Caco-2 (cell line): ENCODE data around the gene PIK3CA. TPM values are rescaled to one million over a fixed set of nuclear protein-coding genes. Genes with fewer than 3 reads are reported as not detected.
A peak's percentile ranks its signal among the peaks of the same experiment; 100 is the strongest.

Source experiments
- BruUV-seq: library from RNA; stranded (reverse); fragments of 400-500 nt; replicated peaks from 2 replicates; lab custom pipeline; 2021; lab: Mats Ljungman, UMichigan
- CTCF ChIA-PET: fragments of 300-600 bp; sonication (Branson Sonifier 250); formaldehyde crosslinking; loops from one replicate; lab custom pipeline; 2022; ENCODE audit warnings: antibody characterized with exemption; lab: Charles Lee
- POLR2A ChIA-PET: fragments of 300-600 bp; sonication (Branson Sonifier 250); formaldehyde crosslinking; loops from one replicate; lab custom pipeline; 2022; ENCODE audit warnings: antibody characterized with exemption; lab: Charles Lee
- DNase-seq, 2 experiments: peaks; one replicate each; pipeline versions ENCODE4 v3.0.0 to v3.0.0-alpha.2; 2020 to 2022
- H3K27me3 ChIP-seq: replicated peaks from 2 replicates; pipeline ENCODE4 v1.6.0; 2011; ENCODE audit warnings: low read length; ENCODE audit not compliant: control insufficient read depth, insufficient read depth
- H3K36me3 ChIP-seq: 2 replicates; pipeline ENCODE4 v1.5.1; 2011; ENCODE audit warnings: low read length; ENCODE audit not compliant: control insufficient read depth, insufficient read depth
- H3K4me1 ChIP-seq: fragments of 250-450 bp; sonication (Bioruptor Pico); 2 replicates; pipeline ENCODE4 v1.5.1; 2020; ENCODE audit warnings: mild to moderate bottlenecking
- H3K4me3 ChIP-seq: 2 replicates; pipeline ENCODE4 v1.5.1; 2011; ENCODE audit warnings: low read depth, mild to moderate bottlenecking, control low read depth, low read length
- H3K9me3 ChIP-seq: fragments of 250-450 bp; sonication (Bioruptor Pico); 2 replicates; pipeline ENCODE4 v1.5.1; 2020; ENCODE audit warnings: mild to moderate bottlenecking, moderate library complexity
- H3K27ac Mint-ChIP-seq: one replicate; pipeline ENCODE4 v1.8.0; 2022; ENCODE audit warnings: mixed read lengths; ENCODE audit not compliant: unreplicated experiment
- H3K27me3 Mint-ChIP-seq: one replicate; pipeline ENCODE4 v1.8.0; 2022; ENCODE audit warnings: mixed read lengths; ENCODE audit not compliant: insufficient read depth, unreplicated experiment
- H3K36me3 Mint-ChIP-seq: one replicate; pipeline ENCODE4 v1.8.0; 2022; ENCODE audit warnings: mild to moderate bottlenecking, mixed read lengths; ENCODE audit not compliant: insufficient read depth, unreplicated experiment
- H3K4me1 Mint-ChIP-seq: one replicate; pipeline ENCODE4 v1.8.0; 2022; ENCODE audit warnings: low read depth, mixed read lengths; ENCODE audit not compliant: unreplicated experiment
- H3K4me3 Mint-ChIP-seq: one replicate; pipeline ENCODE4 v1.8.0; 2022; ENCODE audit warnings: mild to moderate bottlenecking, moderate library complexity, mixed read lengths; ENCODE audit not compliant: unreplicated experiment
- H3K9me3 Mint-ChIP-seq: one replicate; pipeline ENCODE4 v1.8.0; 2022; ENCODE audit warnings: mixed read lengths; ENCODE audit not compliant: unreplicated experiment
- CTCF ChIP-seq, 2 experiments: fragments of 200-600 bp in 1 of 2; IDR thresholded peaks; 1 replicate in 1 of 2; 2 replicates in 1 of 2; pipeline versions ENCODE4 v1.5.1 to v1.8.0; 2011 to 2022; ENCODE audit warnings: antibody characterized with exemption in 1 of 2, control low read depth in 1 of 2, inconsistent platforms in 1 of 2, low read depth in 1 of 2, low read length in 1 of 2, mild to moderate bottlenecking in 1 of 2, moderate library complexity in 1 of 2; ENCODE audit not compliant: insufficient read depth in 1 of 2, severe bottlenecking in 1 of 2, unreplicated experiment in 1 of 2
- intact Hi-C: fragments of 100-400 bp; cut with micrococcal nuclease; formaldehyde crosslinking; loops from one replicate; pipeline ENCODE4 v1.10.0; 2022; ENCODE audit not compliant: unreplicated experiment
- total RNA-seq: library from RNA; stranded (reverse); gene quantifications from 2 replicates; pipeline ENCODE4 v1.2.3, GENCODE V29; 2022

Gene PIK3CA
- total RNA-seq, 1 experiment from 2014 or later: 10.6 TPM

- H3K4me1 Mint-ChIP-seq: peaks cover 20% of the 10 kb centered on the region
- H3K36me3 Mint-ChIP-seq: no peaks in the 10 kb centered on the region
Observed at GRCh38 chr3:179190581-179190980, 42.4 kb downstream of the PIK3CA start.

GRCh38 chr3:179192542-179192941, 44.4 kb downstream of the PIK3CA start:
- DNase-seq: no peak
- intact Hi-C loops: no loop called here
- TF ChIP-seq CTCF (IDR thresholded peaks at IDR 0.05; ENCODE audit: insufficient read depth in 1 of 2, low read depth in 1 of 2, low read length in 1 of 2, severe bottlenecking in 1 of 2, unreplicated experiment in 1 of 2): no peak
- BruUV-seq: no TSS peak
- no peak overlapping the region for H3K4me3 ChIP-seq
- ChIA-PET CTCF (no interaction called here), POLR2A (no interaction called here)
- no peaks in the 10 kb centered on the region for H3K36me3 ChIP-seq
- H3K9me3 ChIP-seq: no peaks in the 10 kb centered on the region
- Mint-ChIP-seq H3K27ac (no peak overlapping the region), H3K36me3 (no peaks in the 10 kb centered on the region), H3K9me3 (no peaks in the 10 kb centered on the region), H3K4me1 (peaks cover 20% of the 10 kb centered on the region), H3K4me3 (no peak overlapping the region), H3K27me3 (no peaks in the 10 kb centered on the region)
- no peaks in the 10 kb centered on the region for H3K27me3 ChIP-seq
- peaks cover 14% of the 10 kb centered on the region for H3K4me1 ChIP-seq

More at GRCh38 chr3:179190581-179190980, 42.4 kb downstream of the PIK3CA start:
- H3K27me3 Mint-ChIP-seq: no peaks in the 10 kb centered on the region
- no peak overlapping the region for H3K4me3 ChIP-seq
- no TSS peak for BruUV-seq
- no peak overlapping the region for H3K4me3 Mint-ChIP-seq
- no peaks in the 10 kb centered on the region for H3K9me3 Mint-ChIP-seq
- no peak for TF ChIP-seq CTCF (IDR thresholded peaks at IDR 0.05; ENCODE audit: insufficient read depth in 1 of 2, low read depth in 1 of 2, low read length in 1 of 2, severe bottlenecking in 1 of 2, unreplicated experiment in 1 of 2)
- no peaks in the 10 kb centered on the region for H3K9me3 ChIP-seq
- intact Hi-C loops: no loop called here
- no peak overlapping the region for H3K27ac Mint-ChIP-seq
- CTCF ChIA-PET: no interaction called here
- DNase-seq: no peak
- peaks cover 13% of the 10 kb centered on the region for H3K4me1 ChIP-seq
- POLR2A ChIA-PET: no interaction called here
- no peaks in the 10 kb centered on the region for H3K27me3 ChIP-seq
- H3K36me3 ChIP-seq: no peaks in the 10 kb centered on the region

GRCh38 chr3:179194931-179195330, 46.8 kb downstream of the PIK3CA start:
- no peaks in the 10 kb centered on the region for H3K9me3 Mint-ChIP-seq
- intact Hi-C loops: no loop called here
- no peak for DNase-seq
- POLR2A ChIA-PET: interaction anchor here (0.5 to 0.6 kb wide), 2 partner anchors 46 to 57 kb away, joined by 3 to 4 read pairs; no protein-coding TSS in a partner anchor
- Histone ChIP-seq H3K4me1 (peaks cover 14% of the 10 kb centered on the region), H3K9me3 (no peaks in the 10 kb centered on the region), H3K27me3 (no peaks in the 10 kb centered on the region), H3K4me3 (no peak overlapping the region), H3K36me3 (no peaks in the 10 kb centered on the region)
- BruUV-seq: no TSS peak
- no peak overlapping the region for H3K4me3 Mint-ChIP-seq
- H3K36me3 Mint-ChIP-seq: no peaks in the 10 kb centered on the region
- H3K27me3 Mint-ChIP-seq: no peaks in the 10 kb centered on the region
- H3K27ac Mint-ChIP-seq: peak overlapping the region; percentile 15
- H3K4me1 Mint-ChIP-seq: peaks cover 20% of the 10 kb centered on the region
- CTCF ChIA-PET: interaction anchor here (0.7 kb wide), 1 partner anchor 147 kb away, joined by 3 read pairs; no protein-coding TSS in a partner anchor
- TF ChIP-seq CTCF (IDR thresholded peaks at IDR 0.05; ENCODE audit: insufficient read depth in 1 of 2, low read depth in 1 of 2, low read length in 1 of 2, severe bottlenecking in 1 of 2, unreplicated experiment in 1 of 2): no peak
